Ammon's horn (tissue), 1 donor: ENCODE results near the gene COLEC11.

Source experiments
- DNase-seq: peaks from one replicate; pipeline ENCODE4 v3.0.0-alpha.2; 2016; ENCODE audit warnings: low spot score

COLEC11 gene

DNA sequence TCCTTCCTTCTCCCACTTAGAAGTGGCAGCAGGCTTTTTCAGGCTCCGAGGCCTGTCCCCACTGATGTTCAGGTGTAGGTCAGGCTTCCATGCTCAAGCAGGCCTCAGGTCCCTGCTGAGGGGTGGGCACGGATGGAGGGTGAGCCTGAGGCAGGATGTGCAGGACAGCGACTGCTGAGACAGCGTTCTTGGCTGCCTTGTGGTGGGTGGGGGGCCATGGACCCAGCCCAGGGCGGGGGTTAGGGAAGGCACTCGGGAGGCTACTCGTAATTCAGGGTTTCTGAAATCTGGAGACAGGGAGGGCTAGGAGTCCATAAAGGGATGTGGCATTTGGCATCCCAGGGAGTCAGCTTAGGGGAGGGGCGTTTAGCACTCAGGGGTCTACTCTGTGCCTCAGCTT is 30.3 kb downstream of the COLEC11 start:
- no peak for DNase-seq

DNA sequence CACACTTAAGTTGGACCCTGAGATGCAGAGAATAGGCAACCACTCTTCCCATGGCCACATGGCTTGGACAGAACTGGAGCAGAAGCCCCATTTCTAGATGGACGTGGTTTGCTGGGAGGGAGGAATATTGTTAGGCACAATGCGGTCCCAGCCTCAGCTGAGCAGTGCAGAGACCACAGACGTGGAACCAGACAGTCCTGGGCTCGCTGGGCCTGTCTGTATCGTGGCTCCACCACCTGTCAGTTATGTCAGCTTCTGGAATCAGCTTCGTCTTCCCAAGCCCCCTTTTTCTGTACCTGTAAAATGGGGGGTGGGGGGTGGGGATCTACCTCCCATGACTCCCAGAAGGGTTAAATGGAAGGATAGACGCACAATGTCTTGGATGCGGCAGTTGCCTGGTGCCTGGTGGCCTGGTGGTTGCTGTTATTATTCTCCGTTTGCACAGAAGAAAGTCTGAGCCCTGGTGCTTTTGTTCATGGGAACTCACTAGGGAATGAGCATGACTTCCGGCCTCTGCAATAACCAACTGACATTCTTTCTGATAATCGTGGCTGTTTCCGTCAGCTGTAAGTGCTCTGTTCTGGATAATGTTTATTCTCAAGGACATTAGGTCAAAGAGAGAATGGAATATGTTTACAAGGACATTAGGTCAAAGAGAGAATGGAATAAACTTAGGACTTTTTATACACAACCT is 31.4 kb downstream of the COLEC11 start:
- DNase-seq = no peak

DNA sequence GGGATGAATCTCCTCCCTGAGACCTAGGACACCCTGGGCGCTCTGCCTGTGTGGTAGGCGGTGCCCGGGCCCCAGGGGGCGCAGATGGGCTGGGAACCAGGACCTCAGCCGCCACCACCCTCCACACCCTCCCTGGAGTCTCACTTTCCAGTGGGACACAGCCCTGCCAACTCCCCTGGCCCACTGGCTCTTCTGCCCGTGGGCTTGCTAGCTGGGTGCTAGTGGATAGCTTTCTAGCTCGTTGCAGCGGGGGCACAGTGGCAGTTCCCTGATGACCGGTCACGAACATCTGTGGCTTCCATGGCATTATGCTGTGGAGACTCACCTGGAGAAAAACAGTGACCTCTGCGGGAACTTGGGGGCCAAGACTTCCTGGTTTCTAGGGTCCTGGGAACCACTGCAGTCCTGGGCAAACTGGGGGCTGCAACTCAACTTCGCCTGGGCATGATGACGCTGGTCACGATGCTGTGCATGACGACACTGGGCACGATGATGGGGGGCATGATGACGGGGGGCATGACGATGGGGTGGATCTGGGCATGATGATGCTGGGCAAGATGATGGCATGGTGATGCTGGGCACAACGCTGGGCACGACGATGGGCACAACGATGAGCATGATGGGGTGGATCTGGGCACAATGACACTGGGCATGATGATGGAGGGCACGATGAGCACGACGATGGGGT is 32.0 kb downstream of the COLEC11 start:
- no peak for DNase-seq

DNA sequence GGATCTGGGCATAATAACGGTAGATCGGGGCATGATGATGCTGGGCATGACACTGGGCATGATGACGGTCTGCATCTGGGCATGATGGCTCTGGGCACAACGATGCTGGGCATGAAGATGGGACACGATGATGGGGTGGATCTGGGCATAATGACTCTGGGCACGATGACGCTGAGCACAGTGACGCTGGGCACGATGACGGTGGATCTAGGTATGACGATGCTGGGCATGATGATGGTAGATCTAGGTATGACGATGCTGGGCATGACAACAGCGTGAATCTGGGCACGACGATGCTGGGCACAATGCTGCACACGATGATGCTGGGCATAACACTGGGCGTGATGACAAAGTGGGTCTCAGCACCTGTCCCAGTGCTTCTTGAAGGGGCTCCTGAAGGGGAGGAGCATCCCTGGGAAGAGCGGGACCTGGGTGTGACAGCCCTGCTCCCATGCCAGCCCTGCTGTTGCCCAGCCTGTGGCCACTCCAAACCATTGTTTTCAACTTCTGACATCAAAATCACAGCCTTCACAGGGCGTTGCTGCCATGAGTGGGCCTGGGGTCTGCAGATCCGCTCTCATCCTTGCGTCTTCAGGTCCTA is 32.7 kb downstream of the COLEC11 start:
- peak; percentile 0 for DNase-seq

DNA sequence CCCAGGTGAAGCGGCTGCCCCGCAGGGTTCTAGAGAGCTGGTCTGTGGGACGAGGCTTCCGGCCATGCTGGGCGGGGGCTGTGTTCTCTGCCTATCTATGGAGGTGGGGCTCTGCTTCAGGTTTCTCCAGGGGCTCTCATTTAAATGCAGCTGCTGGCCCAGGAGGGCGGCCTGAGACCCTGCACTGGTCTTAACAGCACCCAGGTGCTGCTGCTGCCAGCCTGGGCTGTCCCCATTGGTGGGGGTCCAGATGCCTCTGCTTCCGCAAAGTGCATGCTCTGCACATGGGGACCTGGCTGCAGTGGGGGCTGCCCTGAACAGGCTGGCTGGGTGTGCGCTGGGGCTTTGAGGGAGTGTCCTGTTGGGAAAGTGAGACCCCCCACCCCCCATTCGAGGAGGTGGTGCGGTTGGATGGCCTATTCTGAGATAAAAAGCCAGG is 33.3 kb downstream of the COLEC11 start:
- DNase-seq = peak; percentile 0

DNA sequence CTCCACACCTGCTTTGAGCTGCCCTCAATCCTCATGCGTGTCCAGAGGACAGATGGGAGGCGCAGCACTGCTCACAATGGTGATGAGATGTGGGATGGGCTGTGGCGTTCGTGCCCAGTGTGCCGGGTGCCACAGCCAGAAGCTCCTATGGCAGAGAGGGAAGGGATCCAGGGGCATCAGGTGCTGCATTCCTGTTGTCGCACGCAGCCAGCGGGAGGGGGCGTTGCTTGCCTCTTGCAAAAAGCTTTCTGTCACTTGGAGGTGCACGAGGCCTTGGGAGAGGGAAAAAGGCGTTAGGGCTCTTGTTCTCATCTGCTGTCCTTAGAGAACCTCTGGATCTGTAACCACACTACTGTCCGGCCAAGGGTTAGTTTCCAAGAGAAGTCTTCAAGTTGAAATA is 33.9 kb downstream of the COLEC11 start:
- DNase-seq = no peak

DNA sequence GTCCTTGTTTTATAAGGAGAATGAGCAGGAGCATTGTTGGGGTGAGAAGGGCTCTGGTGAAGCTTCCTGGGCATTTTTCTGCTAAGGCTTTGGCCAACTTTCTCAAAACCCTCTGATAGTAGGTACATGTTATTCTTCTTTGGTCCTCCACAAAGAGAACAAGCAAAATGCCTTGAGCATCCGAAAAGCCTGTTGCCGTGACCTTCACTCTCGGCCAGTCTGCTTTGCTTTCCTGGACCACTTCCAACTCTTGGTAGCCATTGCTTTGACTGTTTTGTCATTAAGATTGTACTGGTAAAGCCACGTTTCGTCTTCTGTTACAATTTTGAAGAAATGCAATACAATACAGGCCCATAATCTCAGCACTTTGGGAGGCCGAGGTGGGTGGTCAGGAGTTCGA is 35.7 kb downstream of the COLEC11 start:
- no peak for DNase-seq

DNA sequence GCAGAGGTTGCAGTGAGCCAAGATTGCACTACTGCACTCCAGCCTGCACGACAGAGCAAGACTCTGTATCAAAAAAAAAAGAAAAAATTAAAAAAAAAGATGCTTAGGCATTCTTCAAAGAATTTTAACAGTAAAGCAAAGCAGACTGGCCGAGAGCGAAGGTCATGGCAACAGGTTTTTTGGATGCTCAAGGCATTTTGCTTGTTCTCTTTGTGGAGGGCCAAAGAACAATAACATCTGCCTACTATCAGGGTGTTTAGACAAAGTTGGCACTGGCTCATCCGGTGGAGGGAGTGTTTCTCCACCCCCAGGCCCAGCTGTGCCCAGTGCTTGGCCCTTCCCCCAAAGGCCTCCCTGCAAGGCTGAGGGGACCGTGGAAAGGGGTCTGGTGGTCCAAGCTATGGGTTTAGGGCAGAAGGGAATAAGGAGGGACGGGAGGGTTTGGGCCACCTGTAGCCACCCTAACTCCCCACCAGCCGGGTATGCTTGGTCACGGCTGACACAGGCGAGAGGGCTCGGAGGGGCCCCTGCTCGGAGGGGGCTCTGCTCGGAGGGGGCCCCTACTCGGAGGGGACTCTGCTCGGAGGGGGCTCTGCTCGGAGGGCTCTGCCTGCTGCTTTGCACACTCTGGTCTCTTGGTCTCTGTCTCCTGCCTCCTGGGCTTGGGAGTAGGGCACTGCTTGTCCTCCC is 36.4 kb downstream of the COLEC11 start:
- DNase-seq = no peak

DNA sequence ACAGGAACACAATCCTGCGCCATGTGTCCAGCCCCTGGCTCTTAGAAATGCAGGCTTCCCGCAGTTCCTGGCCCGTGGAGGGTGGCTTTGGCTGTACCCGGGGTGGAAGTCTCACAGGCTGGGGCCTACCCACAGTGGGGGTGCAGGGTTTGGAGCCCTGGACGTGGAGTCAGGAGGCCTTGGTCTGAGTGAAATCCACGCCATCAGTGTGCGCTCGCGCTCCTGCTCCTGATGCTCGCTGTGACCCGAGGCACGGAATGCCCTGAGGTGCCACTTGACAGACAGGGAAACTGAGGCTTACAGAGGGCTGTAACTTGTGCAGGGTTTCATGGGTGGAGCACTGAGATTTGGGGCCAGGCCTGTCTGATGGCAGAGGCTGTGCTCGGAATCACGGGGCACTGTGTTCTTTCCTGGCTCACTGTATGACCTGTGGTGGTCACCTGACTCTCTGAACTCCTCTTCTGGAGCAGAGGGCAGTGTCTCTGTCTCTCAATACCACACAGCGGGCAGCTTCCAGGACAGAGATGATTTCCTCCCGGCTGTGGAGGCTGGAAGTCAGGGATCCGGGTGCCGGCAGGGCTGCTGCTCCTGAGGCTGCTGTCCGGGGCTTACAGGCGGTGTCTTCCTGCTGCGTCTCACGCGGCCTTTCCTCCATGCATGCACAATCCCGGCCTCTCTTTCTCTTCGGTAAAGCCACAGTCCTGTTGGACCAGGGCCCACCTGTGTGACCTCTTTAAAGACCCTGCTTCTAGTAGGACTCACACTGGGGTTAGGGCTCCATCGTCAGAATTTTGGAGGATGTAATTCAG is 37.1 kb downstream of the COLEC11 start:
- peak; percentile 1 for DNase-seq

DNA sequence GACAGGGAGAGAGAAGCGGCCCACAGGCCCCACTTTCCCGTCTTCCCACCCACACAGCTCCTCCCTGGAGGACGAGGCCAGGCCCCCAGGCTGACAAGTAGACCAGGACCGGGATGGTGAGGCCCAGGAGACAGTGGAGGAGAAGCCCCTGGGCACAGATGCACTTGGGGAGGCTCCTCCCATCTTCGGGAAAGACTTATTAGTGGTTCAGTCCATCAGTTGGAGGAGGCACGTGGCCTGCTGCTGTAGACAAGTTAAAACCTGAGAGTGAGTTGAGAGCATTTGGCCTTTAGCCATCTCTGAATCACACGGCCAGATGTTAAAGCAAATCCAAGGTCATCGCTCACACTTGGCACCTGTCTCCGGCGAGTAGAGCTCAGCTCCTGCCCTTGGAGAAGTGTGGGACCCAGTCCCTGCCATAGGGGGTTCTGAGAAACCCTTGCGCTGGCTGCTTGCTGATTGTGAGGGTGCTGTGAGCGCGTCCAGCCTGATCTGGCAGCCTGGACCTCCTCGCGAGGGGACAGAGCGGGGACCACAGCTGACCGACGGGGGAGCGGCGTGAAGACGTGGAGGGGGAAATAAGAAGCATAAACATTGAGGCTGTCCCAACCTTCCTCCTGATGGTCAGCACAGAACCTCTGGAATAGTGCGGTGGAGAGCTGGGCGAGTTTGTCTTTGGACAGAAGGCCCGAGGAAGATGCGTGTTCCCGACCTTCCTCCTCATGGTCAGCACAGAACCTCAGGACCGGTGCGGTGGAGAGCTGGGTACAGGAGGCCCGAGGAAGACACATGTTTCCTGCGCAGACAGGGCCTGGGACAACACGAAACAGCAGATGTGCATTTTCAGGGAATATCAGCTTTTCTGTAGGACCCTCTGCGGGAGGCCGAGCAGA is 38.4 kb downstream of the COLEC11 start:
- DNase-seq = no peak

DNA sequence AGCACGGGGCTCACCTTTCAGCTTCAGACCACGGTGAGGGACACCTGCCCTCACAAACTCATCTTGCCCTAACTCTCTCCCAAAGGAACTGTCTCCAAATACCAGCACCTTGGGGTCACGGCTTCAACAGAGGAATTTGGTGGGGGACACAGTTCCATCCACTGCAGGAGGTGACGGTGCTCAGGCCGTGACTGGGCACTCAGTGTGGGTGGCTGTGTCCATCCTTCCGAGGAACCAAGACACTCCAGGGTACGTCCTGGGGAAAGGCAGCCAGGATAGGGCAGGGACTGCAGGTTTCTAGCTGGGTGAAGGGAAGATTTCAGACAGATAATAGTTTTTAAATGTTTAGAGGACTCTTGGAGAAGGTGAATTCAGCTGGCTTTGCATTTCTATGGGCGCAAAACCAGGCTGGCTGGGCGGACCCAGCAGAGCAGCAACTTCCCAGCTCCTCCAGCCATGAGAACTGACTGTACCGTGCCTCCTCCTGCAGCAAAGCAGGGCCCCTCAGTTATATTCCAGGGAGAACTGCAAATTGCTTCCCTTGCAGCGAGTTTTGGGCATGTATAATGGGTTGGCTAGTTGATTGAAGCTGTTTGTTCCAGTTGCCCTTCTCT is 39.2 kb downstream of the COLEC11 start:
- DNase-seq = no peak

DNA sequence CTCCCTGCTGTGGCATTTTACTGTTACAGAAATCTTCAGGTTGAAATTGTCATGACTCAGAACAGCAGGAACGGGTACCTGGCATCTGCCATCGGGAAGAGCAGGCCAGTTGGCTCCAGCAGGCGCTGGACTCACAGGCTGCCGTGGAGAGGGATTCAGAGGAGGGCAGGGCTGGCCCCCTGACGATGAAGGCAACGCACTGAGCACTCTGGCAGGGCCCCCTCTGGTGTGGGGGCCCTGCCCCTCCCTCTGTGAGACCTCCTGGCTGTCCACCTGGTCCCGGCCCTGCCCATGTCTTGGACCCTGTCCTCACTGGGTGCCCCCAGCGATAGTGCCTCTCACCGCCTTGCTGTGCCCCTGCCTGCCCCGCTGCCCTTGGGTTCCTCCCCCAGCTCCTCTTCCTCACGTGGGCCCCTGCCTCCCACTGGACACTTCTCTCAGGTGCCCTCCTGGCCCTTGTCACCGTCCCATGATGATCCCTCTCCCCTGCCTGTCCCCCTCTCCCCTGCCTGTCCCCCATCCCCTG is 39.7 kb downstream of the COLEC11 start:
- no peak for DNase-seq

DNA sequence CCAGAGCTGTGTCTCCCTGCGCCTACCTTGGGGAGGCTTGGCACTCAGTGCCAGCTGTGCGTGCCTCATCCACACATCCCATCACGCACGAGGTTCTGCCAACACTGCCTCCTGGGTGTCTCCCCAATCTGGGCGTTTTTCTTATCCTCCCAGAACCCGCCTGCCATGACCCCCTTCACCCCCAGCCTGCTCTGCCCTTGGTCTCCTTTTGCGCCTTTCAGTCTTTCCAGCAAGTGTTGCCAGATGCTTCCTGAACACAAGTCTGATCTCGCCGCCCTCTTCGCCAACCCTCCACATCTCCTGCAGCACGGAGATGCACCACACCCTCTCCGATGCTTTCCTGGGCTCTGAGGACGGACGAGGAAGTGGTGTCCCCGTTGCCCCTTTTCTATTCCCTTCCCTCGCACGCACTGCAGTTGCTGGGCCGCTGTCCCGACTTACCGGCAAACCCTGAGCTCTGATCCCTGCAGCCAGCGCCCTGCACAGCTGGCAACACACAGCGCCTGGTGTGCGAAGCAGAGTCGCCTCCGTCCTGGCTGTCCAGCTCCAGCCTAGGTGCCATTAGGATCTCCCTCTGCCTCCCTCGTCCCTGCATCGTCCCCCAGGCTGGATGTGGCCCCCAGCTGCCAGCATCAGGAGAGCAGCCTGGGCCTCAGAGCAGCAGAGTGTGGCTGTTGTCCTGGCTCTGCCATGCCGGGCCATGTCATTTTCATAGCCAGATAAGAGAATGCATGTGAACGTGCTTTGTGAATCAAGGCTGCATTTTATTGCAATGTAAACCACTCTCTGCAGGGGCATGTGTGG is 40.5 kb downstream of the COLEC11 start:
- DNase-seq = no peak

DNA sequence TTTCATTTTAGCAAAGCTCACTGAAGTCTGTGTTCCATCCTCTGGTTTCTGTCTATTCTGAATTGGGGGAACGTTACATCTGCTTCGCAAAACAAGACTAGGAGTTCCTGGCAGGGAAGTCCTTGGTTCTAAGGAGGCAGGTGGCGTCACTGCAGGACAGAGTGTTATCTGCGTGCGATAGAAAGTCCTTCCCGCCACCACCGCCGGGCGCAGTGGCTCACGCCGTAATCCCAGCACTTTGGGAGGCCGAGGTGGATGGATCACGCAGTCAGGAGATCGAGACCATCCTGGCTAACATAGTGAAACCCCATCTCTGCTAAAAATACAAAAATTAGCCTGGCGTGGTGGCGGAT is 41.0 kb downstream of the COLEC11 start:
- DNase-seq = peak; percentile 37

DNA sequence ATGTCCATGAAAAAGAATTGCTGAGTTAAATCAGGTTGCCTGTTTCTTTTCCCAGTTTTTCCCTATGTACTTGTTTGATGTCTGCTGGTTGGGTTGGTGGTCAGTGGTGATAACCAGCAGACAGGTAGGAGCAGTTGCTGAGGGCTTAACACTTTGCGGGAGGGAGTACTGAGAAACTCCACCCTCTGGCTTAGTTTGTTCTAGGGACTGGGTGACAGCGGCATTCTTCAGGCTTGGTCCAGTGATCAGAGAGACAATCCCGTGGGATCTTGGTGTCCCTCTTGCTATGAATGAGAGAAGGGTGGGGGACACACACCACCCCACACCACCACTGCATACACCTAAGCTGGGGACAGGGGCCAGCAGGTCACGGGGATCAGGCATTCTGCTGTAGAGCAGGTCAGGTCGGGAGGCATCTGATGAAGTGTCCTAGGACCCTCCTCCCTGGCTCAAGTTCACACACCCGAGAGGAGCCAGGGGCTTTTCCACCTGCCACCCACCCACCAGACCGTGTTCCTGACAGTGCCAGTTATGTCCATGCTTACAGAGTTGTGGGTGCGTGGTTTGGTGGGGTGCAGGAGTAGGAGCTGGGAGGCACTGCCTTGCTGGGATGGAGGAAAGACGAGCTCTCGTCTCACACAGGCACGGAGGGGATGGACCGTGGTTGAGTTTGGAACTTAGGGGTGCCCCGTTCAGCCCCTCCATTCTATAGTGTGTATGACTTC is 41.8 kb downstream of the COLEC11 start:
- DNase-seq = no peak

DNA sequence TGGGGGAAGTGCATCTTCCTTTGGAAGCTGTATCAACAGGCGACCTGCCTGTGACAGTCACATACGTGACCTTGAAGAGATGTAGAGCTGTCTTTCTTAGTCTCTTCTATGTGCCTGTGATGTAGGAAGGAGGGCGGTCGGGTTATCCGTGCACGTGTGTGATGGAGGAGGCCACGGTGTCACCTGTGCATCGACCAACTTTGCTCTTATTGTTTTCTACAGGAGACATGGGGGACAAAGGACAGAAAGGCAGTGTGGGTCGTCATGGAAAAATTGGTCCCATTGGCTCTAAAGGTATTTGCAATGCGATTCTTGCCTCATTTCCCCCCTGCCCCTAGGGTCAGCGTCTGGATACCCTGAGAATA is 42.4 kb downstream of the COLEC11 start:
- no peak for DNase-seq

DNA sequence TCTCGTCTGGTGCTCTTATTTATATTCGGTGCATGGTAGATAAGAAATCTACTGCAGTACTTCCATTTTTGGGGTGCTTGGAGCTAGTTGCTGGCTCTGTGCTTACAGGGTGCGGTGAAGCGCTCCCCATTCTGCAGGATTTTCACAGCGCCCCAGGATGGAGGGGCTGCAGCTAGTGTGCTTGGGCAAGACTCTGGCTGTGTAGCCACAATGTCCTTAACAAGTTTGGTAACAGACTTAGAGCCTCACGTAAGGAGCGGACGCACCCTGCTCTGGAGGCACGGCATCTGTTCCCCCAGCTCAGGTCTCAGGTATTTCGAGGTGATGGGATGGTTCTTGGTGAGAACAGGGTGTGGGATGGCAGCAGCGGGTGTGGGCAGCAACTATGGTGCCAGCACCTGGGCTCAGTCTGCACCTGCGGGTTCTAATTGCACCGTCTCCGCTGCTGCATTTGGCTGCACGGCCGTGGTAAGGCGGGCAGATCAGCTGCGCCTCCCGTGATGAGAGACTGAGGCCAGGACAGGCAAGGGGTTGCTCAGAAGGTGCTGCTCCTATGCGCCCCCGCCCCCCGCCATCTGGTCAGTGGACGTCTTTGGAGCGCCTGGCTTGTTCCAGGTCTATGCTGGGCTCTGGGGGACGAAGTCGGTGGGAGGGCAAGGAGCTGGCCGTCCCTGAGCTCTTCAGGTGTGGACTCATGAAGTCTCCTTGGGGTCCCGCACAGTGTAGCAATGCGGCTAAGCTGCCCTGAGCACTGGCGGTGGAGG is 43.0 kb downstream of the COLEC11 start:
- no peak for DNase-seq

DNA sequence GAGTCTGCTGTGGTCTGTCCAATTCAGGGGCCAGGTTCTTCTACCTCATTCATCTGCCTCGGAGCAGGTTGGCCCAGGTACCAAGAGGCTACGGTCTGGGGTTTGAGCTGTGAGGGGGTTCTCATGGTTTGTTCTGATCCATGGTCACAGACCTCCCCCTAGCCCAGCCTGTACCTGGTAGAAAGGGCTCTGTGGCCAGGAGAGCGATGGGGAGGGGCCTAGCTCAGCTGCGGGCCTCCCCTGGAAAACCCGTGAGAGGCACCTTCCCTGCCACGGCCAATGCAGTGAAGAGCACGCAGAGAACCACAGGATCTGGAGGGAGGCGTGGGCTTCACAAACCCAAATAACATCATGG is 43.5 kb downstream of the COLEC11 start:
- no peak for DNase-seq
